Measurements from ENCODE around the gene B3GNT8.

DNA sequence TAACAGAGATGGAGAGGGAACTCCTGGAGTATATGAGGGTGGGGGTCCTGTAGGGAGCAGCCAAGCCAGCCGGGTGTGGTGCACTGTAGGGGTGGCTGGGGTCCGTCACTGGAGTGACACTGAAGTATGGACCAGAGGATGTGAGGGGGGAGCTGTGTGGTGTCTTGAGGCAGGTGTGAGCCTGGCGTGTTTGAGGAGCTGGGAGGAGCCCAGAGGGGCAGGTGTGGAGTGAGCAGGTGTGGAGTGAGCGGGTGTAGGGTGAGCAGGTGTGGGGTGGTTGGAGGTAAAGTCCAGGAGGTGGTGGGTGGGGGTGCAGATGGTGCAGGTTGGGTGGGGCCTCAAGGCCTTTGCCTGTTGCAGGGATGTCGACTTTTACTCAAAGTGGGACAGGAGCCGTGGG, 5.9 kb downstream of the B3GNT8 start:
- TF ChIP-seq, protein P1, sequence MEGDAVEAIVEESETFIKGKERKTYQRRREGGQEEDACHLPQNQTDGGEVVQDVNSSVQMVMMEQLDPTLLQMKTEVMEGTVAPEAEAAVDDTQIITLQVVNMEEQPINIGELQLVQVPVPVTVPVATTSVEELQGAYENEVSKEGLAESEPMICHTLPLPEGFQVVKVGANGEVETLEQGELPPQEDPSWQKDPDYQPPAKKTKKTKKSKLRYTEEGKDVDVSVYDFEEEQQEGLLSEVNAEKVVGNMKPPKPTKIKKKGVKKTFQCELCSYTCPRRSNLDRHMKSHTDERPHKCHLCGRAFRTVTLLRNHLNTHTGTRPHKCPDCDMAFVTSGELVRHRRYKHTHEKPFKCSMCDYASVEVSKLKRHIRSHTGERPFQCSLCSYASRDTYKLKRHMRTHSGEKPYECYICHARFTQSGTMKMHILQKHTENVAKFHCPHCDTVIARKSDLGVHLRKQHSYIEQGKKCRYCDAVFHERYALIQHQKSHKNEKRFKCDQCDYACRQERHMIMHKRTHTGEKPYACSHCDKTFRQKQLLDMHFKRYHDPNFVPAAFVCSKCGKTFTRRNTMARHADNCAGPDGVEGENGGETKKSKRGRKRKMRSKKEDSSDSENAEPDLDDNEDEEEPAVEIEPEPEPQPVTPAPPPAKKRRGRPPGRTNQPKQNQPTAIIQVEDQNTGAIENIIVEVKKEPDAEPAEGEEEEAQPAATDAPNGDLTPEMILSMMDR (IDR thresholded peaks at IDR 0.05), result no peak
- no peak for TF ChIP-seq ZFX (IDR thresholded peaks at IDR 0.05; ENCODE audit: borderline replicate concordance)

All from 22Rv1 (cell line).